Measurements from ENCODE around the gene SLC25A25. TPM values are rescaled to one million over a fixed set of nuclear protein-coding genes. Genes with fewer than 3 reads are reported as not detected.

SLC25A25 gene
- total RNA-seq, 2 experiments from 2014 or later, result 16.9 to 17.7 TPM

DNA sequence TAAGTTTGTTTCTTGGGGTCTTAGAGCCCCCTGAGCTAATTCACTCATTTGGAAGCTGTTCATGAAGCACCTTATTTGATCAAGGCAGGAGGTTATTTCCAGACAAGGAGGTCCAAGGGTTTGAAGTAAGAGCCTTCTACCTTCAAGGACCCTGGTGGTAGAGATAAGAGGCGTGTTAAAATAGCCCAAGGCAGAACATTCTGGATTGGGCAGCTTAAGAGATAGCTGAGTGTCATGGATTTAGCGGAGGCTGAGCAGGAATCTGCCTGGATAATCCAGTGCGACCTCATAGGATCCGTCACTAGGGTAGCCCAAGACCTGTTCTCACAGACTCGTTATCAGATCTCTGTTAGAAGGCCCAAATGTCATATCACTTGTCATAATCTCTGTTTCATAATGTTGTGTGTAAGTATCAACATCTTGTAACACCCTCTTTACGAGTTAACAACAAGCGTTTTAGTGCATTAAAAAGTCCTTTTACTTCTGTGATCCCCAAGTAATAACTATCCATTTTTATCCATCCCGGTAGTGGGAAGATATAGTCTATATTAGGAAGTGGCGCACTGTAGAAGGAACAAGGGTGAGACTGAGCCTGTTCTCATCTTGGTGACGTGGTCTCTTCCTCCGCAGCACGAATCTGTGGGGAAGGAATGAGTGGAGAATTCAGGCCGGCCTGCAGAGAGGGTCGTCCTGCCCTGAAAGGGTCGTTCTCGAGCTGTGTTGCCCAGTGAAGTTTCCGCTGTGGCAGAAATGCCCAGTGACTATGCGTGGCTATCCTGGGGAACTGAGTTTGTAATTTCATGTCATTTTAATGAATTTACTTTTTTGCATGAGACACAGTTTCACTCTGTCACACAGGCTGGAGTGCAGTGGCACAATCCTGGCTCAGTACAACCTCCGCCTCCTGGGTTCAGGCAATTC lies 28.8 kb downstream of the SLC25A25 start:
- H3K4me3 Mint-ChIP-seq, result no peak overlapping the region
- TF ChIP-seq CTCF (IDR thresholded peaks at IDR 0.05), result no peak
- peaks cover 76% of the 10 kb centered on the region for H3K4me1 ChIP-seq (ENCODE audit: insufficient read depth, low read length)

GRCh38 chr9:128097543-128098296 lies 29.7 kb downstream of the SLC25A25 start:
- no peaks in the 10 kb centered on the region for H3K27me3 Mint-ChIP-seq
- Histone ChIP-seq H3K36me3 (ENCODE audit: insufficient read depth, low read length) (peaks cover 47% of the 10 kb centered on the region), H3K27ac (ENCODE audit: low read depth in 1 of 2, low read length in 2 of 2) (peak overlapping the region in 1 of 2 donors; percentile 10), H3K27me3 (ENCODE audit: control insufficient read depth in 1 of 2, insufficient read depth in 2 of 2, low read length in 2 of 2) (no peaks in the 10 kb centered on the region), H3K9me3 (ENCODE audit: control insufficient read depth in 1 of 2, insufficient read depth in 1 of 2, low read length in 2 of 2) (no peaks in the 10 kb centered on the region), H3K4me1 (ENCODE audit: insufficient read depth, low read length) (peaks cover 71% of the 10 kb centered on the region), H3K4me3 (ENCODE audit: low read length) (no peak overlapping the region)
- DNase-seq (no peak), ATAC-seq (ENCODE audit: poor library complexity) (no peak)
- peak overlapping the region; percentile 48 for H3K4me3 Mint-ChIP-seq
- intact Hi-C loops (cut with DNase I, micrococcal nuclease), result no loop called here
- H3K9me3 Mint-ChIP-seq, result no peaks in the 10 kb centered on the region
- peaks cover 67% of the 10 kb centered on the region for H3K4me1 Mint-ChIP-seq (ENCODE audit: low read depth)
- peak overlapping the region; percentile 78 for H3K27ac Mint-ChIP-seq
- no peak for TF ChIP-seq CTCF (IDR thresholded peaks at IDR 0.05)
- ChIA-PET POLR2A (interaction anchor here (1.1 to 1.7 kb wide), 2 partner anchors 26 to 31 kb away, joined by 4 to 7 read pairs; partner anchors contain the start of gene NAIF1), CTCF (interaction anchor here (0.6 to 0.8 kb wide), 2 partner anchors 9 to 20 kb away, joined by 3 to 4 read pairs; no protein-coding TSS in a partner anchor)
- peaks cover 50% of the 10 kb centered on the region for H3K36me3 Mint-ChIP-seq (ENCODE audit: low read depth)

More for the DNA sequence above, 28.8 kb downstream of the SLC25A25 start:
- H3K27ac Mint-ChIP-seq, result peak overlapping the region; percentile 39
- H3K36me3 Mint-ChIP-seq (ENCODE audit: low read depth), result peaks cover 41% of the 10 kb centered on the region
- no peak for DNase-seq
- ChIA-PET POLR2A (interaction anchor here (1.1 to 1.7 kb wide), 2 partner anchors 25 to 30 kb away, joined by 4 to 7 read pairs; partner anchors contain the start of gene NAIF1), CTCF (no interaction called here)
- H3K27me3 ChIP-seq (ENCODE audit: control insufficient read depth in 1 of 2, insufficient read depth in 2 of 2, low read length in 2 of 2), result no peaks in the 10 kb centered on the region
- H3K9me3 ChIP-seq (ENCODE audit: control insufficient read depth in 1 of 2, insufficient read depth in 1 of 2, low read length in 2 of 2), result no peaks in the 10 kb centered on the region
- no peak for ATAC-seq (ENCODE audit: poor library complexity)
- no peaks in the 10 kb centered on the region for H3K9me3 Mint-ChIP-seq
- no peak overlapping the region for H3K4me3 ChIP-seq (ENCODE audit: low read length)
- H3K27ac ChIP-seq (ENCODE audit: low read depth in 1 of 2, low read length in 2 of 2), result no peak overlapping the region
- H3K36me3 ChIP-seq (ENCODE audit: insufficient read depth, low read length), result peaks cover 47% of the 10 kb centered on the region
- no peaks in the 10 kb centered on the region for H3K27me3 Mint-ChIP-seq
- intact Hi-C loops (cut with DNase I, micrococcal nuclease), result no loop called here
- peaks cover 67% of the 10 kb centered on the region for H3K4me1 Mint-ChIP-seq (ENCODE audit: low read depth)
